ENCODE results near the gene ASF1B. TPM values are rescaled to one million over a fixed set of nuclear protein-coding genes. Genes with fewer than 3 reads are reported as not detected.

The ASF1B gene
- total RNA-seq, 1 experiment from 2014 or later: 38.4 TPM

- TF ChIP-seq ATF6 (CRISPR knock-in tag; IDR thresholded peaks at IDR 0.05) (no peak), HMGXB4 (CRISPR knock-in tag; IDR thresholded peaks at IDR 0.05) (peak; percentile 38; the same call in 1 of the 2 replicates), ATF2 (CRISPR knock-in tag; IDR thresholded peaks at IDR 0.05; ENCODE audit: borderline replicate concordance, low read depth) (no peak), ZNF232 (CRISPR knock-in tag; IDR thresholded peaks at IDR 0.05) (no peak), USF1 (CRISPR knock-in tag; IDR thresholded peaks at IDR 0.05) (no peak), ZNF121 (CRISPR knock-in tag; IDR thresholded peaks at IDR 0.05) (no peak), GRHL2 (CRISPR knock-in tag; IDR thresholded peaks at IDR 0.05; ENCODE audit: insufficient replicate concordance, severe bottlenecking) (no peak), NR2C2 (CRISPR knock-in tag; IDR thresholded peaks at IDR 0.05) (no peak), FOXK1 (CRISPR knock-in tag; IDR thresholded peaks at IDR 0.05) (no peak), NR3C1 (CRISPR knock-in tag; conservative IDR thresholded peaks at IDR 0.05; ENCODE audit: low read depth) (no peak), ZNF281 (CRISPR knock-in tag; IDR thresholded peaks at IDR 0.05) (no peak), KAT7 (CRISPR knock-in tag; IDR thresholded peaks at IDR 0.05; ENCODE audit: borderline replicate concordance) (no peak), OVOL2 (CRISPR knock-in tag; IDR thresholded peaks at IDR 0.05; ENCODE audit: borderline replicate concordance) (no peak), EMX1 (CRISPR knock-in tag; IDR thresholded peaks at IDR 0.05) (no peak)
Observed at GRCh38 chr19:14091081-14091812, 45.1 kb downstream of the ASF1B start (continued).

- Mint-ChIP-seq H3K27ac (peak within 1 kb of the TSS; percentile 94; the same call in 1 of the 2 replicates), H3K4me1 (peaks cover 13% of the 10 kb centered on the region), H3K4me3 (peak within 1 kb of the TSS; percentile 95), H3K36me3 (peaks cover 30% of the 10 kb centered on the region), H3K27me3 (ENCODE audit: low read depth) (peaks cover 30% of the 10 kb centered on the region), H3K9me3 (peaks cover 13% of the 10 kb centered on the region)
- ATAC-seq: peak; percentile 24
- DNase-seq (ENCODE audit: low spot score): peak; percentile 81
- ChIA-PET CTCF (interaction anchor here (1.0 to 1.7 kb wide), 9 partner anchors 13 to 325 kb away, joined by 3 to 12 read pairs (median 4); partner anchors contain the start of genes ASF1B and MISP3), POLR2A (interaction anchor here (0.6 kb wide), 1 partner anchor 12 kb away, joined by 3 read pairs; no protein-coding TSS in a partner anchor)
- TF ChIP-seq ZNF425 (CRISPR knock-in tag; conservative IDR thresholded peaks at IDR 0.05) (no peak), ZMAT4 (CRISPR knock-in tag; IDR thresholded peaks at IDR 0.05) (no peak)
Observed at GRCh38 chr19:14090509-14091080, 45.8 kb downstream of the ASF1B start, which contains the start of gene SAMD1. Gene SAMD1 (minus strand): TSS chr19:14090751.

Data from WTC11 (cell line).